ENCODE data around the gene PCID2. TPM values are rescaled to one million over a fixed set of nuclear protein-coding genes. Genes with fewer than 3 reads are reported as not detected.

PCID2 gene
- polyA plus RNA-seq, 1 donor from 2014 or later, result 46.0 TPM

DNA sequence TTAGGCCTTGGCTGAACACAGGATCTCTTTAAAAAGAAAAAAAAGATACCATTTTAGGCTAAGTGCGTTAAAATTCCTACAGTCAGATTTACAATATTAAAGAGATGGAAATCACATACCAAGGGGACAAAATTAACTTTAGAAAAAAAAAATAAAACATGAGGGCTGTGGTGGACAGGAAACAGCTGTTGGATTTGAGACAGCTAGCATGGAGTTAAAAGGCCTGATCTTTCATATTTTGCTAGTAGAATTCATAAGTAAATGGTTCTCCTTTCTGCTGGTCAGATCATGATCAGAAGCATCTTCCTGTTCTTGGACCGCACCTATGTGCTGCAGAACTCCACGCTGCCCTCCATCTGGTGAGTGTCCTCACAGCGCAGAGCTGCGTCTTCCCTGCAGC lies 20.7 kb upstream of the PCID2 start:
- H3K4me1 Mint-ChIP-seq, result peaks cover 0 to 2% (median 2%) of the 10 kb centered on the region in 3 donors
- peaks cover 11% of the 10 kb centered on the region for H3K36me3 Mint-ChIP-seq
- no peaks in the 10 kb centered on the region for H3K9me3 Mint-ChIP-seq
- no peak overlapping the region for H3K4me3 Mint-ChIP-seq
- H3K27ac Mint-ChIP-seq, result peak overlapping the region in 1 of 3 donors; percentile 25
- H3K27me3 Mint-ChIP-seq, result no peaks in the 10 kb centered on the region

DNA sequence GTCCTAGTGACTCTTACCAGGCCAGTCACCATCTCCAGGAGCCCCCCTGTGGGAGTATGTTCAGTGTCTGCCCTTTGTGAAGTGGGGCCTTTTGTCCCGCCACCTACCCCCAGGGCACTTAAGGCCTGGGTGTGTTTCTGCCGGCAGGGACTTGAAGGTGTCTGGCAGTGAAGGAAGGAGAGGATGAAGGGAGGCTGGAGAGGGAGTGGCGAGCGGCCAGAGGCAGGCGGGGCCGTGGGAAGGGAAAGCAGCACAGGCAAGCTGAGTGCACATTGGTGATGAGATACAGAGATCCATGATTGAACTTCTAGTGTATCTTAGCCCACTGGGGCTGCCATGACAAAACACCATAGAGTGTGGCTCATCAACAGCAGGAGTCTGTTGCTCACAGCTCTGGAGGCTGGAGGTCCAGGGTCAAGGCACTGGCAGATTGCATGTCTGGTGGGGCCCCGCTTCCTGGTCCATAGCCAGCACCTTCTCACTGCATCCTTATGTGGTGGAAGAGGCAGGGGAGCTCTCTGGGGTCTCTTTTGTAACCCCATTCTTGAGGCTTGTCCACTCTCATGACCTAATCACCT lies 18.5 kb upstream of the PCID2 start:
- no peaks in the 10 kb centered on the region for H3K27me3 Mint-ChIP-seq
- peaks cover 4 to 8% (median 7%) of the 10 kb centered on the region in 3 donors for H3K4me1 Mint-ChIP-seq
- peaks cover 16% of the 10 kb centered on the region for H3K36me3 Mint-ChIP-seq
- no peaks in the 10 kb centered on the region for H3K9me3 Mint-ChIP-seq
- no peak overlapping the region for H3K4me3 Mint-ChIP-seq
- H3K27ac Mint-ChIP-seq, result no peak overlapping the region

DNA sequence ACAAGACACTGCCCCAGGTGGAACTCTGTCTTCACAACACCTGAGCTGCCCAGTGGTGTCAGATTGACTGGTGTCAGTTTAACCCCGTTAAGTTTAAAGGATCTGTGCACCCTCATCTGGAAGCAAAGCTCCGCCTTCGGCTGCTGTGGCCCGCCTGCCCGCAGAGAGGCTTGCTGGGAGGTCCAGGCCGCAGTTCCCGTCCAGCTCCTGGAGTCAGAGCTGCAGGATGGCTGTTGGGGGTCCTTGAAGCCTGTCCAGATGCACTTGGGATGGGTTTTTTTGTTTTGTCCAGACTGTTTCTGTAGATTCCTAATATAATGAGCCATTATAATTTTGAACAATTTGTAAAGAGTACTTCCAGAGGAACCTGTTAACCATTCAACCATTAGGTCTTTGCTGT lies 17.0 kb upstream of the PCID2 start:
- H3K36me3 Mint-ChIP-seq, result peaks cover 15% of the 10 kb centered on the region

DNA sequence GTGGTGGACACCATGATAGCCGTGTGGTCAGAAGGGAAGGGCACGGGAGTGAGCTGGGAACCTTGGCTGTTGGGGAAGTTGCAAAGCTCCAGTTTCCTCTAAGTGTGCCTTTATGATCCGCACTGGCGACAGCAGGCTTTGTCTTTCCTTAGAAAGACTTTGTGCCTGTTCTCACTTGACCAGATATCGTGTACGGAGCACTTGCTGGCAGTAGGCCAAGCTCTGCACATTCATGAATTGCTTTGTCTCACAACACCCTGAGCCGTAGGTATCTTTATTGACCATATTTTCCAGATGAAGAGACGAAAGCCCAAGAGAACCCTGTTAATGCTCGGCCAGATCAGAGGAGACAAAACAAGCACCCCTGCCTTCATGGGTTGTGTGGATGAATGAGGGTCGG lies 16.0 kb upstream of the PCID2 start:
- peak overlapping the region in 1 of 3 donors; percentile 84 for H3K27ac Mint-ChIP-seq
- no peak overlapping the region for H3K4me3 Mint-ChIP-seq
- H3K9me3 Mint-ChIP-seq, result no peaks in the 10 kb centered on the region
- H3K4me1 Mint-ChIP-seq, result peaks cover 5 to 8% (median 7%) of the 10 kb centered on the region in 3 donors
- peaks cover 14% of the 10 kb centered on the region for H3K36me3 Mint-ChIP-seq
- no peaks in the 10 kb centered on the region for H3K27me3 Mint-ChIP-seq

More for the DNA sequence above, 17.0 kb upstream of the PCID2 start:
- H3K27me3 Mint-ChIP-seq, result no peaks in the 10 kb centered on the region
- no peaks in the 10 kb centered on the region for H3K9me3 Mint-ChIP-seq
- H3K27ac Mint-ChIP-seq, result no peak overlapping the region
- no peak overlapping the region for H3K4me3 Mint-ChIP-seq
- peaks cover 5 to 8% (median 7%) of the 10 kb centered on the region in 3 donors for H3K4me1 Mint-ChIP-seq

DNA sequence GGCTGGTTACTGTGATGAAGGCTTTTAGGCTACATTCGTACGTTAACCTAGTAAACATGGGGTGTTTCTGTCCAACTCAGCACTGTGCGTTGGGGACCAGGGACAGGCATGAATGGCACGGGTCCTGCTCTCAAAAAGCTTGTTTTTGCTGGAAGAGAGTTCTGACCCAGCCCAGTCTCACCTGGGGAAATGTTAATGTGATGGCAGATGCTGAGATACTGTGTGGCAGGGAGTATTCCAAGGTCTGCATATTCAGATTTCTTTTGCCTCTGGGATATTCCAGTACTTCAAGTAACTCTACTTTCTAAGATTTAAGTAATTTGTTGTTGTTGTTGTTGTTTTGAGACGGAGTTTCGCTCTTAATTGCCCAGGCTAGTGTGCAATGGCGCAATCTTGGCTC lies 14.6 kb upstream of the PCID2 start:
- no peaks in the 10 kb centered on the region for H3K27me3 Mint-ChIP-seq
- H3K4me3 Mint-ChIP-seq, result no peak overlapping the region
- H3K36me3 Mint-ChIP-seq, result peaks cover 11% of the 10 kb centered on the region
- no peaks in the 10 kb centered on the region for H3K9me3 Mint-ChIP-seq
- H3K27ac Mint-ChIP-seq, result peak overlapping the region in 2 of 3 donors; percentile 45 to 53
- peaks cover 5 to 10% (median 7%) of the 10 kb centered on the region in 3 donors for H3K4me1 Mint-ChIP-seq

DNA sequence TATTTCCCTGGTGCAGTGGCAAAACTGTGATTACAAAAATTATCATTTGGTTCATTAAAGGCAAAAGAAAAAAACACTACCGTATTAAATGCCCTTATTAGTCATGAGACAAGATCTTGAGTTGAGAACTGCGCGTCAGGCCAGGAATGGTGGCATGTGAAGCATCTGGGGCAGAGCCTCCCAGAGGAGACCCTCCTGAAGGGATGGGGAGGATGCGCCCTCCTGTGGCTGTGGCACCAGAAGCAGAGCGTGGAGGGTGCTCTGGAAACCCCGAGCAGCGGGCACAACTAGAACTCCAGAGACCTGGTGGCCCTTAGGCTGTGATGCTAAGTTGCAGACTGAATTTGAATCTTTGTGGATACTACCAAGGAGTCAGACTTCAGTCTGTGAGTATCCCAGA lies 12.4 kb upstream of the PCID2 start:
- Mint-ChIP-seq H3K4me3 (no peak overlapping the region), H3K9me3 (no peaks in the 10 kb centered on the region), H3K36me3 (peaks cover 11% of the 10 kb centered on the region), H3K4me1 (peaks cover 5 to 9% (median 5%) of the 10 kb centered on the region in 3 donors), H3K27me3 (no peaks in the 10 kb centered on the region), H3K27ac (peak overlapping the region in 1 of 3 donors; percentile 19)

DNA sequence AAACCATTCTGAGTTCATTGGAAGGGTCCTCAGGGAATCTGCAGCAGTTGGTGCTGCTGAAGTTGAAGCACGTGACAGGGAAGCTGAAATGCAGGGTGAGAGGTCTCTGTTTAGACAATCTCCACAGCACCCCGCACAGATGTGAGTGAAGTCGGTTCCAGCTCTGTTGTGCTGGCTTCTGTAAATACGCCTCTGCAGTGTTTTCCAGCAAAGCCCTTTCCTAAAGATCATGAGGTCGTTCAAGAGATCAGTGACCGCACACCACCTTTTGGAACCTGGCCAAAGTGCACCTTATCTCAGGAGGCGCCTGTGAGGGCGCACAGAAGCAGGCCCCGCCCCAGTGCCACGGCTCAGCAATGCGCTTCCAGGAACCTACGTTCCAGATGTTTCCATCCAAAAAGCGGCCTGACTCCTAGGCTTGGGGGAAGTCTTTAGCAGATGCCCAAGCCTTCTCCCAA lies 11.7 kb upstream of the PCID2 start:
- no peak overlapping the region for H3K27ac Mint-ChIP-seq

DNA sequence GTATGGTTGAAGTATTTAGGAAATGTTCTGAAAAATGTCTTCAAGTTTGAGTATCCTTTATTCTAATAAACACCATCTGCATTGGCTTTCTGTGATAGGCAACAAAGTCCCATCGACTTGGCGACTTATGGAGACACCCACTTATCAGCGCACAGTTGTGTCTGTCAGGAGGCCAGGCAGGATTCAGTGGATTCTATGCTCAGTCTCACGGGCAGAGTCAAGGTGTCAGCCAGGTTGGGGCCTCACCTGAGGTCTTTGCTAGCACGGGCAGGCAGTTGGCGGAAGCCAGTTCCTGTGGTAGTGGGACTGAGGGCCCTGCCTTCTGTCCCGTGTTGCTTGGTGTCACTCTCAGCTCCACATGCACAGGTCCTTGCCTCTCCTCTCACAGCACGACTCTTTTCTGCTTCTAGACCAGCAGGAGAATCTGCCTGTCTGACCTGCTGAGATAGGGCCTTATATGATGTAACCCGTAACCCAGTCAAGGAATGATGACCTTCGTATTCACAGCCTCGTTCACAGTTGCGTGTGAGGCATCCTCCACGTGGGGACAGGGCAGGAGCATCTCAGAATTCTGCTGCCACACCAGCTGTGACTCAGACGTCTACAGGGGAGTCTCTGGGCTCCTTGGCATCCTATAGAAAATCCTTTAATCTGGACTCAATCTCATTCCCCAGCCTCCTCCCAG lies 10.9 kb upstream of the PCID2 start:
- Mint-ChIP-seq H3K4me1 (peaks cover 5 to 9% (median 5%) of the 10 kb centered on the region in 3 donors), H3K9me3 (no peaks in the 10 kb centered on the region), H3K4me3 (no peak overlapping the region), H3K27ac (peak overlapping the region in 1 of 3 donors; percentile 23), H3K27me3 (no peaks in the 10 kb centered on the region), H3K36me3 (peaks cover 7% of the 10 kb centered on the region)

More for the DNA sequence above, 11.7 kb upstream of the PCID2 start:
- peak overlapping the region in 1 of 4 donors; percentile 6 for H3K4me3 Mint-ChIP-seq
- no peaks in the 10 kb centered on the region for H3K9me3 Mint-ChIP-seq
- H3K27me3 Mint-ChIP-seq, result no peaks in the 10 kb centered on the region
- H3K4me1 Mint-ChIP-seq, result peaks cover 5 to 9% (median 5%) of the 10 kb centered on the region in 3 donors
- H3K36me3 Mint-ChIP-seq, result peaks cover 11% of the 10 kb centered on the region

DNA sequence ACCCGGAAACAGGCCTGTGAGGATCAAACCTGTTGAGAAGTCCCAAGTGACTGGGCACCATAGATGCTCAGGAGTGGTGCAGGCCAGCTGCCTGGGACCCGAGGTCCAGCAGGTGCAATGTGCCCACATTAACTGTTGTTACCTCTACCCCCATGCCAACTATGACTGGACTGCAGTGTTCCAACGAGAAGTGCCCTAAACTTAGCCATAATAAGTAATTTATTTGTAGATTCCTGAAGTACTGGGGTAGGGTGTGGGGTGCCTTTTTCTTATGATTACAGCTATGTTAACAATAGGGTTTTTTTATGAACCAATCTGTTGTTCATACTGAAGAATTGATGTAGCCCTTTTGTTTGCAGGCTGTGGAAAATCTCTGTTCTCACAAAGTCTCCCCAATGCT lies 10.1 kb upstream of the PCID2 start:
- Mint-ChIP-seq H3K4me3 (no peak overlapping the region), H3K27ac (no peak overlapping the region), H3K4me1 (peaks cover 7 to 15% (median 11%) of the 10 kb centered on the region in 3 donors), H3K27me3 (no peaks in the 10 kb centered on the region), H3K9me3 (no peaks in the 10 kb centered on the region), H3K36me3 (peaks cover 5% of the 10 kb centered on the region)

DNA sequence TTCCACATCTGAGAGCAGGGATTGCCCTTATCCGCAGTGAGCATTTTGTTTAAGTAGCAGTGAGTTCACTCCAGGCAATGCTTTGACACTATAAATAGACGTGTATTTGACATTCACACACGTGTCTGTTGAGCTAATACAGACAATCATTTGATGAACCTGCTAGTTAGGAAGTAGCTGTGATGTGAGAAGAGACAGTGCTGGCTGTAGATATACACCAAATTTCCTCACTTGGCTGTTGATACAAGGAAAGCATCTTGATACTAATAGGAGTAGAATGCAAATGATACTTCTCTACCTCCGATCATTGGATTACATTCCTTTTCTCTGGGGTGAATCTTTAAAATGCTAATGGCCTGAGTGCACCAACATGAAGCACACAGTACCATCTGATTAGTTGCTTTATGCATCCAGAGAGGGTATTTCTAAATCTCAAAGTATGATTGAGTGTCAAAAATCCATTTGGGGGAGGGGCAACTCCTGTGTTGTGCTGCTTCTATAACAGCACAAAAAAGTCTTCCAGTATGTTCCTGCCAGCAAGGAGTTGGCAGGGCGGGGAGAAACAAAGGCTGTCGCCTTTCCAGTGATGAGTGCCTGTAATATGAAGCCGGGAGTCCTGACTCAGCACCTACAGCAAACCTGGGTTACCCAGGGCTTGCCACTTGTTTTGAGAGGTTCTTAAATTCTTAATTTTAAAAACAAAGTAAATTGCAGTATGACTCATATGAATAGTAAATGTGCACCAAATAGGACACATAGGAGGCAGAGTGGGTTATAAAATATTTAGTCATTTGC lies 8.0 kb upstream of the PCID2 start:
- H3K4me3 Mint-ChIP-seq, result no peak overlapping the region
- peaks cover 13 to 19% (median 16%) of the 10 kb centered on the region in 3 donors for H3K4me1 Mint-ChIP-seq
- H3K27me3 Mint-ChIP-seq, result no peaks in the 10 kb centered on the region
- H3K9me3 Mint-ChIP-seq, result no peaks in the 10 kb centered on the region
- no peak overlapping the region for H3K27ac Mint-ChIP-seq
- no peaks in the 10 kb centered on the region for H3K36me3 Mint-ChIP-seq

DNA sequence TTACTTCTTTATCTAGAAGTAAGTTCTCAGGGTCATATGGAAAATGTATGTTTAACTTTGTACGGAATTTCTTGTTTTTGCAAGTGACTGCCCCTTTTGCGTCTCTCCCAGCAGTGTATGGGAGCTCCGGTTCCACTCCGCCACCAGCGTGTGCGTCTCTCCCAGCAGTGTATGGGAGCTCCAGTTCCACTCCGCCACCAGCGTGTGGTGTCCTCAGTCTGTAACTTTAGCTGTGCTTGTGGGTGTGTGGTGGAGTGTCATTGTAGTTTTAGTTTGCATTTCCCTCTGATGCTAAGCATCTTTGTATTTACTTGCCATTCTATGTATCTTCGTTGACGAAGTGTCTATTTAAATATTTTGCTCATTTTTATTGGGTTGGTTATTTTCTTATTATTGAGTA lies 3.3 kb upstream of the PCID2 start:
- Mint-ChIP-seq H3K4me1 (peaks cover 34 to 37% (median 35%) of the 10 kb centered on the region in 3 donors), H3K36me3 (no peaks in the 10 kb centered on the region), H3K27me3 (no peaks in the 10 kb centered on the region), H3K27ac (peak overlapping the region in 2 of 3 donors; percentile 61 to 71), H3K9me3 (no peaks in the 10 kb centered on the region), H3K4me3 (peak overlapping the region; percentile 21 to 86 (median 74))

DNA sequence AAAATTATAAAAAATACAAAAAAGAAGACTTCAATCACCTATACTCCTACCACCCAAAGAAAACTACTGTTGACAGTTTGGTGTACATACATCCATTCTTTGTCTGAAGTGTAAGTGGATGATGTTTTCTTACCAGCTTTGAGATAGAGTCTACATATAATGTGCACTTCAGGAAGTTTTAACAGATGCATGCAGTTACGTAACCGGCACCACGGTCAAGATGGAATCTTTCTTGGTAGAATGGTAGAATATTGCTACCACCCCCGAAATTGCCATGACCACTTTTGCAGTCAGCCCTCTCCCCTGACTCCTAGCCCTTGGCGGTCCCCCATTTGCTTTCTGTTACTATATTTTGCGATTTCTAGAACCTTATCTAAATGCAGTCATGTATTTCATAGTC lies 2.4 kb upstream of the PCID2 start:
- Mint-ChIP-seq H3K36me3 (no peaks in the 10 kb centered on the region), H3K4me1 (peaks cover 42 to 47% (median 43%) of the 10 kb centered on the region in 3 donors), H3K27me3 (no peaks in the 10 kb centered on the region), H3K4me3 (peak overlapping the region; percentile 43 to 90 (median 74)), H3K9me3 (no peaks in the 10 kb centered on the region), H3K27ac (peak overlapping the region in 2 of 3 donors; percentile 53 to 92)

DNA sequence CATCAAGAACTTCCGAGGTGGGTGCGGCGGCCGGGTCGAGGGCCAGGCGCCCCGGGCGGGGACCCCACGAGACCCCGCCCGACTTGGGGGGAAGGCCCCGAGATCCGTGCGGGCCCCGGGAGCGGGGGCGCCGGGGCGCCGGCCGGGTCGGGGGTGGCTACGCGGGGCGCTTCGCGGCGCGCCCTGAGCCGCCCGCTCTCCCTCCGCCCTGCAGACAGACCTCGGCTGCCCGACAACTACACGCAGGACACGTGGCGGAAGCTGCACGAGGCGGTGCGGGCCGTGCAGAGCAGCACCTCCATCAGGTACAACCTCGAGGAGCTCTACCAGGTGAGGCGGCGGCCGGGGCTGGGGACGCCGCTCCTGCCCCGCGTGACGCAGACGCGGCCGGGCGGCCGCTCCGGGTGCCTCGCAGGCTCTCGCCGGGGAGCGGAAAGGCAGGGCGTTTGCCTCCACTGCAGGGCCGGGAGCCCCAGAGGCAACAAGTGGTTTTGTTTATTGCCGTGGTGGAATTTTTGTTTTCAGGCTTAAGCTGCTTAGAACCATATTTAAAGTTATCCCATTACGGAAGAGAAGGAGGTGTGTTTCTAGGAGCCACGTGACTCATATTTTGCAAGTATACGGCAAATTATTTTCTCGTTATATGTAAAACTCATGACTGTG lies 1.4 kb upstream of the PCID2 start:
- Mint-ChIP-seq H3K4me1 (peaks cover 46 to 56% (median 51%) of the 10 kb centered on the region in 3 donors), H3K36me3 (no peaks in the 10 kb centered on the region), H3K27me3 (no peaks in the 10 kb centered on the region), H3K27ac (peak overlapping the region; percentile 59 to 92 (median 81)), H3K9me3 (no peaks in the 10 kb centered on the region), H3K4me3 (peak overlapping the region; percentile 82 to 91 (median 88))

DNA sequence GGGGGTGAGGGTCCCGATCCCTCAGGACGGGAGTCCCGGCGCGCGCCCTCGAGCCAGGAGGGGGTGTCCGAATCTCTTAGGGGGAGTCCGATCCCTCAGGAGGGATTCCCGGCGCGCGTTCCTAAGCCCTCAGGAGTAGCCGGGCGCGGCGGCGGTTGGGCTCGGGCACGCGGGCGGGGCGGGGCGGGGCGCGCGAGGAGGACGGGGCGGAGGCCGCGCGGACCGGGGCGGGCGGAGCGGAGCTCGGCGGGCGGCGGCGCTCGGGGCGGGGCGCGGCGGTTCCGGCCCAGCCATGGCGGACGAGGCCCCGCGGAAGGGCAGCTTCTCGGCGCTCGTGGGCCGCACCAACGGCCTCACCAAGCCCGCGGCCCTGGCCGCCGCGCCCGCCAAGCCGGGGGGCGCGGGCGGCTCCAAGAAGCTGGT lies 878 bp upstream of the PCID2 start, which contains the start of gene CUL4A:
Gene CUL4A (plus strand): TSS at position 278 of the 423 bp plus-strand sequence. CDS start 15 bp downstream, at position 293.
- Mint-ChIP-seq H3K36me3 (no peaks in the 10 kb centered on the region), H3K4me3 (peak within 1 kb of the TSS; percentile 90 to 96 (median 90)), H3K27me3 (no peaks in the 10 kb centered on the region), H3K9me3 (no peaks in the 10 kb centered on the region), H3K27ac (peak within 1 kb of the TSS; percentile 81 to 95 (median 90)), H3K4me1 (peaks cover 46 to 57% (median 51%) of the 10 kb centered on the region in 3 donors)

Measured in IgD-negative memory B cell (primary cell).